ENCODE results near the gene CELF4. TPM values are rescaled to one million over a fixed set of nuclear protein-coding genes. Genes with fewer than 3 reads are reported as not detected.

The CELF4 gene
- not detected in 2 replicates for total RNA-seq (2013; cell fraction: nucleolus; rRNA removed)
- total RNA-seq (2014; rRNA removed) (not detected in 2 replicates), total RNA-seq (2014; rRNA removed; fragmentation: Illumina TruSeq; extraction: Trizol) (not detected in 2 replicates), total RNA-seq (2021) (not detected in 2 replicates), polyA plus RNA-seq (2011; rRNA removed) (not detected in 2 replicates), polyA plus RNA-seq (2014; fragmentation: Illumina TruSeq; extraction: Trizol) (not detected in 2 replicates), polyA plus RNA-seq (2014; fragmentation: Nextera tagmentation; extraction: Ambion mirVana) (under 1 TPM in 1 of 2 experiments, not detected in 1; 0.03 TPM), polyA plus RNA-seq (2014; rRNA removed) (not detected in 2 replicates), polyA plus RNA-seq (2016; fragmentation: Nextera tagmentation; extraction: Ambion mirVana) (under 1 TPM in 1 of 2 experiments, not detected in 1; 0.32 TPM), polyA minus RNA-seq (2011; rRNA and poly(A)+ RNA removed) (not detected in 2 replicates), Bru-seq, nascent RNA (not detected), BruChase-seq, experiment 1, labeled RNA remaining after a 6-hour chase (percentile 0 among the genes with signal in this experiment), BruChase-seq, experiment 2, labeled RNA remaining after a 2-hour chase (percentile 1 among the genes with signal in this experiment)
- polyA plus RNA-seq (2011; ENCODE audit: low read depth), result not detected
- not detected in 2 replicates for polyA plus RNA-seq (2011; cell fraction: cytosol; rRNA removed)
- polyA plus RNA-seq (2011; cell fraction: nucleus; rRNA removed), result not detected in 2 replicates
- polyA plus RNA-seq (2012), result not detected in 2 replicates
- polyA minus RNA-seq (2011; cell fraction: cytosol; rRNA and poly(A)+ RNA removed), result not detected in 2 replicates
- polyA minus RNA-seq (2011; cell fraction: nucleus; rRNA and poly(A)+ RNA removed), result not detected in 2 replicates
- long read RNA-seq, experiment 1, result 0 reads
- long read RNA-seq, experiment 2, result 0 reads

GRCh38 chr18:37565101-37565976, at the start of gene CELF4:
Gene CELF4 (minus strand): TSS chr18:37565798.
- no peak for DNase-seq (ENCODE audit: low read depth, low spot score)
- no peaks in the 10 kb centered on the region for H3K4me1 ChIP-seq (ENCODE audit: control insufficient read depth, insufficient read depth, low read length)
- POLR2A ChIA-PET, result no interaction called here
- TF ChIP-seq BCL3 (IDR thresholded peaks at IDR 0.05; ENCODE audit: borderline replicate concordance, insufficient read depth, low read depth, low read length, poor library complexity, severe bottlenecking), result peak; percentile 67
- no peak for TF ChIP-seq ATF2 (IDR thresholded peaks at IDR 0.05; ENCODE audit: low read length)
- no peak for TF ChIP-seq ESRRA (IDR thresholded peaks at IDR 0.05; ENCODE audit: low read length)
- TF ChIP-seq HDAC2 (IDR thresholded peaks at IDR 0.05), result no peak
- in situ Hi-C loops (cut with MboI) (no loop called here), intact Hi-C loops (cut with micrococcal nuclease; ENCODE audit: unreplicated experiment) (no loop called here)
- H2AFZ ChIP-seq (ENCODE audit: control insufficient read depth, low read depth, low read length), result no peak within 1 kb of the TSS
- H3K79me2 ChIP-seq (ENCODE audit: control insufficient read depth, insufficient read depth, low read length), result no peaks in the 10 kb centered on the region
- peaks cover 0 to 6% of the 10 kb centered on the region in 2 experiments; a peak in 3 of 4 replicates for H3K27me3 ChIP-seq (replicated peaks in 1 of 2; ENCODE audit: control insufficient read depth in 2 of 2, insufficient read depth in 2 of 2, low read length in 1 of 2)
- H3K9me3 ChIP-seq (replicated peaks; ENCODE audit: control insufficient read depth, insufficient read depth, low read length), result no peaks in the 10 kb centered on the region
- SMC1A ChIA-PET (ENCODE audit: uncharacterized antibody, unreplicated experiment), result no interaction called here
- no TSS peak for BruUV-seq (replicated peaks)
- H3K36me3 ChIP-seq (ENCODE audit: control insufficient read depth in 2 of 2, insufficient read depth in 2 of 2, low read length in 1 of 2), result no peaks in the 10 kb centered on the region
- no peak within 1 kb of the TSS for H3K4me3 ChIP-seq
- H3K9ac ChIP-seq (ENCODE audit: control insufficient read depth, insufficient read depth, low read length), result no peak within 1 kb of the TSS
- no peaks in the 10 kb centered on the region for H4K20me1 ChIP-seq (ENCODE audit: control insufficient read depth, insufficient read depth)
- CTCF ChIA-PET, result no interaction called here
- ATAC-seq, result no peak
- RAD21 ChIA-PET (ENCODE audit: unreplicated experiment), result no interaction called here
- FAIRE-seq, result no peak
- no peak within 1 kb of the TSS for H3K27ac ChIP-seq (ENCODE audit: control insufficient read depth, insufficient read depth)
- 56% methylated on average over 55 of the region's 62 CpGs for WGBS (ENCODE audit: insufficient coverage, insufficient replicate concordance, low lambda C conversion rate, missing lambda C conversion rate)
- H3K4me2 ChIP-seq (ENCODE audit: control insufficient read depth, insufficient read depth), result no peak within 1 kb of the TSS

All from GM12878 (cell line).